Germinal center (tissue), 1 donor: ENCODE results near the gene CPNE1.

ENCODE experiments used
- DNase-seq: peaks from one replicate; pipeline ENCODE4 v3.0.0; 2012; ENCODE audit warnings: mixed read lengths, low spot score

CPNE1 gene

GRCh38 chr20:35619196-35620095 lies 45.3 kb downstream of the CPNE1 start:
- DNase-seq: peak; percentile 70

GRCh38 chr20:35618263-35619131 lies 46.2 kb downstream of the CPNE1 start:
- peak; percentile 23 for DNase-seq

- peak; percentile 77 for DNase-seq
Observed at GRCh38 chr20:35617397-35618262, 47.1 kb downstream of the CPNE1 start.

DNA sequence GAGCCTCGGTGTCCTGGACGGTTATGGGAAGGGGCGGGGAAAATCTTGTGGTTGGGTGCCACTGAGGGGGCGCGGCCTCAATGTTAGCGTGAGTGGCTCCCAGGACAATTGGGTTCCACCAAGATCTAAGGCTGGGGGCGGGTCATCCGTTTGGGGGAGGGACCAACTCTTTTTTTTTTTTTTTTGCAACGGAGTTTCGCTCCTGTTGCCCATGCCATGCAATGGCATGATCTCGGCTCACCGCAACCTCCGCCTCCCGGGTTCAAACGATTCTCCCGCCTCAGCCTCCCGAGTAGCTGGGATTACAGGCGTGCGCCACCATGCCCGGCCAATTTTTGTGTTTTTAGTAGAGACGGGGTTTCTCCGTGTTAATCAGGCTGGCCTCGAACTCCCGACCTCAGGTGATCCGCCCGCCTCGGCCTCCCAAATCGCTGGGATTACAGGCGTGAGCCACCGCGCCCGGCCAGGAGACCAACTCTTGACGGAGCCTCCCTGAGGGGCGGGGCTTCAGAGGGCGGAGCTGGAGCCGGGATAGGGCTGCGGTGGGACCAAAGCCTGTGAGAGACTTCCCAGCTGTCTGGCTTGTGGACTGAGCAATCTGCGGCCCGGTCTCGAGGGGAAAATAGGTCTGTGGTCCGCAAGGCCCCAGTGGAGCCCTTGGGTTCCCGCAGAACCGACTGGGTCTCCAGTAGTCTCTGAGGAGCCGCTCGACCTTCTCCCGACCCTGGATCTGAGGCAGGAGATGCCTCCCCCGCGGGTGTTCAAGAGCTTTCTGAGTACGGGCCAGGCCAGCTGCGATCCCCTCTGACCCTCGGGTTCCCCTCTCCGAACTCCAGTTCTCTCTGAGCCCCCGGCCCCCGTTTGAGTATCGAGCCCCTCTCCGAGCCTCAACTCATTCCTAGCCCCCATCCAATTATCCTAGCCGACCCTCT lies 48.0 kb downstream of the CPNE1 start:
- peak; percentile 51 for DNase-seq

- peak; percentile 100 for DNase-seq
Observed at GRCh38 chr20:35615667-35616464, 48.8 kb downstream of the CPNE1 start, which contains the start of gene SPAG4. Gene SPAG4 (plus strand): TSS chr20:35615829. CDS start chr20:35616004, 175 bp downstream.

GRCh38 chr20:35611482-35611881 lies 53.2 kb downstream of the CPNE1 start:
- peak; percentile 42 for DNase-seq

- DNase-seq: no peak
Observed at GRCh38 chr20:35610833-35611427, 53.8 kb downstream of the CPNE1 start.

DNA sequence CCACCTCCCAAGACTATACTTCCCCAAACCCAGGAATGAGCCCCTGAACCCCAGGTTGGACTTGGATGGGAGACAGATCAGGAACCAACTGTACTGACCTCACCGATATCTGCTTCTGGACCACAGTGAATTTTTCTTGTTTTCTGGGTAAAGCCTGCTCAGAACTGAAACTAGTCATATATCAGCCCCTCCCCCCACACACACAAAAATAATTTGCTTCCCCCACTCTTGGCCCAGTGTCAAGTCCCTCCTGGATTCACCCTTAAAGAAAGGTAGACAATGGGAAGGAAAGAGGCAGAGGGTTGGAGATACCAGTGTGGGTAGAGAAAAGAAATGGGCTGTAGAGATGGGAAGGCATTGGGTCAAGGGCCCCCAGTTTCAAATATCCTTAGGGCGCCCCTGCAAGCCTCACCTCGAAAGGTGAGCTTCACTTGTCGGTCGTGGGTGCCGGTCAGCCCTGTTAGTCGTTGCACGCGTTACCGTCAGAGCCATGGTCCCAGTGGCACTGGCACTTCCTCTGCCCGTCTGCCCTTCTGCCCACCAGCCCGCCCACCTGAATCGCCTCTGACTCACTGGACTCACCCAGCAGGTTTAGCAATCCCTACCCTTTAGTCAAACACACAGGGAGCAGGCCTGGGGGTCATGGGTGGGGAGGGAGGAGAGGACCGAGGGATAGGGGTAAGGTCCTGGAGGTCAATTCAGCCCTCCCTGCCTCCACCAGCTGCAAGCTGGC lies 57.5 kb downstream of the CPNE1 start:
- DNase-seq: no peak

GRCh38 chr20:35606127-35606526 lies 58.6 kb downstream of the CPNE1 start:
- no peak for DNase-seq

DNA sequence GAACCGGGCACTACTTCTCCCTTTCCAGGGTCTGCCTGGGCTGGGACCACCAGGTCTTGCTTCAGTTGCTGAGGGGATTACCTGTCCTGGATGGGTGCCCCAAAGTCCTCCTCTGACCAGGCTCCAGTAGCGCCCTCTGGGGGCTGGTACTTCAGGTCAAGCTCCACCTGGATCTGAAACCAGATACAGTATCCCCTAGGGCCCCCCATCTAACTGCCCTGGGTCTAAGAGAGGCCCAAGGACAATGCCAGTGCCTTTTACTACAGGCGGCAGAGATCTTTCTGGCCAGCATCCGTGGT lies 60.3 kb downstream of the CPNE1 start:
- DNase-seq: peak; percentile 35

DNA sequence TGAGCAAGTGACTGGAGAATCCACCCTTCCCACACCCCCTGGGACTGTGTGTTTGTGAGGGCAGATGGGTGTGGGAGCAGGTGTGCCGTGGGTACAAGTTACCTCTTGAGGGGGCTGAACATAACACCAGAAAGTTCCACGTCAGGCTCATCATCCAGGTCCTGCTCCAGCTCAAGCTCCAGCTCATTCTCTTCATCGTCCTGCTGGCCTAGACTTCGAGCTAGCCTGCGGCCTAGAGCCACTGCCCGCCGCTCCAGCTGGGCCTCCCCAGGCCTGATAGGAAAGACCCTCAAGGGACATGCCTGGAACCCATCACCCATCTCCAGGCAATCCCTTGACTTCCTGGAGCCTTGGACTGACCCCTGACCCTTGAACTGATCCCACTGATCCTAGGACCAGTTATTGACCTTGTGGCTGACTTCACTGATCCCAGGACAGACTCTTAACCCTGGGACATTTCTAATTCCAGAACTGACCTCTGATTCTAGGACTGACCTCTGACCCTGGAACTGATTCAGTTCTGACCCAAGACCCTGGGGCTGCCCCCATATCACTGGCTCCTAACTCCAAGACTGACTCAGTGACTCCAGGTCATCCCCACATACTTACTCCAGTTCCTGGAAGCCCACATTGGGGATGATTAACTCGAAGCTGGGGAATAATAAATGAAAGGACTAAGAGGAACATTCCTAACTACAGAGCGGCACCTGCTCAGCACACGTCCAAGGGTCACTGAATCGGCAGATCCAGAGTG lies 60.8 kb downstream of the CPNE1 start:
- DNase-seq: no peak

GRCh38 chr20:35602851-35603495 lies 61.7 kb downstream of the CPNE1 start:
- DNase-seq: no peak

GRCh38 chr20:35601990-35602389 lies 62.7 kb downstream of the CPNE1 start:
- no peak for DNase-seq

- peak; percentile 70 for DNase-seq
Observed at GRCh38 chr20:35600993-35601973, 63.4 kb downstream of the CPNE1 start.

GRCh38 chr20:35600176-35600992 lies 64.3 kb downstream of the CPNE1 start:
- DNase-seq: no peak

GRCh38 chr20:35599776-35600120 lies 65.0 kb downstream of the CPNE1 start:
- no peak for DNase-seq
